HG02642 (cell line): ENCODE measurements around the gene FAM83E.
"Not testable (repeated sequence)": the region's sequence is repeated elsewhere in the genome, so short reads cannot be mapped to it uniquely, and the experiment has no call there.

ENCODE experiments used
- ATAC-seq: cut with Tn5 transposase; IDR thresholded peaks from one replicate; pipeline ENCODE4 v1.9.1; 2021; ENCODE audit warnings: mild to moderate bottlenecking; ENCODE audit not compliant: unreplicated experiment, poor library complexity

FAM83E gene

DNA sequence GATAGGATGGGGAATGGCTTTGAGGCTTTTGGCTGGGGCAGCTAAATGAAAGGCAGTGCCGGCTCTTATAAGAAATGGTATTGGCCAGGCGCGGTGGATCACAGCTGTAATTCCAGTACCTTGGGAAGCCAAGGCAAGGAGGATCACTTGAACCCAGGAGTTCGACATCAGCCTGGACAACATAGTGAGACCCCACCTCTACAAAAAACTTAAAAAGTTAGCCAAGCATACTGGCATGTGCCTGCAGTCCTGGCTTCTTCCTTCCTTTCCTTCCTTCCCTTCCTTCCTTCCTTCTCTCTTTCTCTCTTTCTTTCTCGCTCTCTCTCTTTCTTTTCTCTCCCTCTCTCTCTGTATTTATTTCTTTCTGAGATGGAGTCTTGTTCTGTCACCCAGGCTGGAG lies 28.0 kb upstream of the FAM83E start:
- no peak for ATAC-seq

DNA sequence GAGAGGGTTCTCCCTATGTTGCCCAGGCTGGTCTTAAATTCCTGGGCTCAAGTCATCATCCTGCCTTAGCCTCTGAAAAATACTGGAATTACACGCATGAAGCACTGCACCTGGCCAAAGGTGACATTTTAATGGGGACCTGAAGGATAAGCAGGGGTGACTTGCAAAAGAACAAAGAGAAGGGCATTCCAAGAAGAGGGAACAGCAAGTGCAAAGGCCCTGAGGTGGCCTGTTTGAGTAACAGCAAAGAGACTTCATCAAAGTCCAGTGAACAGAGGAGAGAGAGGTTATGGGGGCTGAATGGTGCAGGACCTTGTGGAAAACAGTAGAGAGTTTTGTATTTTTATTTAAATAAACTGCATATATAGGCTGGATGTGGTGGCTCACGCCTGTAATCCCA lies 27.0 kb upstream of the FAM83E start:
- ATAC-seq: no peak

DNA sequence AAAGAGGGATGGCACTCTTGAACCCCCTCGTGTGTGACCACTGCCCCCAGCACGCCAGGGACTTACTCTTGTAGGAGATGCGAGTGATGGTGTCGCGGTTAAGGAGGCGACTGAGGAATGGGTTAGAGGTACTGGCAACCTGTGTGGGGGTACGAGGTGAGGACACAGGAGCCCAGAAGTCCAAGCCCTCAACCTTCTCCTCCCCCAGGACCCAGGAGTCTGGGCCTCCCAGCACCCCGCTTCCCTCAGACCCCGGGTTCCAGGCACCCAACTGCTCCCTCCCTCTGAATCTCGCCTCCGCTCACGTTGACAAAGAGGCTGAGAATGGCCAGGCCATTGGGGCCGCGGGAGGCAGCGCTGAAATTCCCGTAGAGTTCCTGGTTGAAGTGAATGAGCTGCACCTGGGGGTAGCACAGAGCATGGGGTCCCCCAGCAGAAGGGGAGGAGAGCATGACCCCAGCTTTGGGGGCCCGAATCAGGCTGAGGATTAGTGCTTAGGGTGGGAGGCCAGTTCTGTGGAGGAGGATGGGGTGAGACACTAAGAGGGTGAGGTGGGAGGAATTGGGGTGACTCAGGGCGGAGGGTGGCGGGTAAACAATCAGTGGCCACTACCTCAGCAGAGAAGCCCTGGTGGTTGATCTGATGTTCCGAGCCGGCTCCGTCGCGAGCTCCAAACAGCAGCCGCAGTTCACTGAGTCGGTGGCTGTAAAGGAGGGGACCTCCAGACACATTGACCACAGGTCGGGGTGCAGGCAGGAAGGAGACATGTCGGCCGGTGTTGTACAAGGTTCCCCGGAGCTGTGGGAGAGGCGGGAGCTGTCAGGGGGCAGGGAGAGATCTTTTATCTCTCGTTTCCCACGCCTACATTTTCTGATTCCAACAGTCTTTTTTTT lies 24.9 kb upstream of the FAM83E start:
- no peak for ATAC-seq

DNA sequence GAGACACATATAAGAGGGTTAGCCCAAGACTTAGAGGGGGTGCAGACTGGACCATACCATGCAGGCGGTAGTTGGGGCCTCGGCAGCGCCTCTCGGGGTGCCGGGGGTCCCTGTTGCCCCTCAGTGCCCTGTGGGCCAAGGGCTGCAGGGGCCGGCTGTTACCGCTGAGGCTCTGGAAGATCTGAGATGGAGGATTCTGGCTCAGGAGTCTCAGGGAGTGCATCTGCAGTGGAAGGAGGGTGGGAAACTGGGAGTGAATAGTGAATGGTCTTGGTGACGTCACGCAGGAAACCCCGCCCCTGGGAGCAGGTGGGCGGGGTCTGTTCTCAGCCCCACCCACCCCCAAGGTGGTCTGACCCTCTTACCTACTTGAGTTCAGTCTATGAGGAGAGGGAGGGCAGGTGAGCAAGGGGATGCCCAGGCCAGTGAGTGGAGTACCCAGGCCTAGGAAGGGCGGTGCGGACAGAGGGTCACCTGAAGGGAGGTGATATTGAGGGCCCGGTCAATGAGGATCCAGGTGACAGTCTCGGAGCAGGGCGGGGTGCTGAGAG lies 24.0 kb upstream of the FAM83E start:
- no peak for ATAC-seq

DNA sequence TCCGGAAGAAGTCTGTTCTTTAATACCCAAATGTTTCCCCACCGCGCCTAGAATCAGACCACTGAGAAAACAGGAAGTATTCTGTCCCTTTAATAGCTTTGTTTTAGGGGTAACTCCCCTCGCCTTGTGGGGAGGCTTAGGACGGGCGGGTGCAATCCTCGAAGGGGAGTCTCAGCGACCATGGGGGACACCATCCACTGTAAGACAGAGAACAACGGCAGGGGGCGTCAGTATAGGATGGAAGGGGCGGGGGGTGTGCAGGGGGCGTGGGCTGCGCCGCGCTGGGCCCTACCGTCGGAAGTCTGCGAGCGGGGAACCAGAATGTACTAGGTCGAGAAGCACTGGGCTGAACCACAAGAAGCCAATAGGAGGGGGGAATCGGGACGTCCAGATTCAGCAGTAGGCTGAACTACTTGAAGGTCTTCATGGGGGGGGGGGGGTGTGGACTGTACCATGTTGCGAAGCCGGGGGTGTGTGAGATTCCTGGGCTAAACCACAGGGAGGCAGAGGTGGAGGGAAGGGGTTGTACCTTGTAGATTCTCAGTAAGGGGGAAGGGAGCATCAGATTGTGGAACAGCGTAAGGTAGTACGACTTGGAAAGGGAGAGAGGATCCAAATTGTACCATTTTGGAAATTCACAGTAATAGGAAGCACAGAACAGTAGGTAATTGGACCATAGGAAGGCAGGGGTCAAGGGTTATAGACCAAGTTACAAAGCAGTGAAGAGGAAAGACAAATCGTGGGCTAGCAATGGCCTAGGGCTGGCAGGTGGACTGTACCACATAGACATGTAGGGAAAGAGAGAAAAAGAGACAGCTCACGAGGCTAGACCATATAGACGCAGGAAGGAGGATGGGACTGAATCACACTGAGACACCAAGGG lies 23.3 kb upstream of the FAM83E start:
- ATAC-seq: peak; percentile 11

DNA sequence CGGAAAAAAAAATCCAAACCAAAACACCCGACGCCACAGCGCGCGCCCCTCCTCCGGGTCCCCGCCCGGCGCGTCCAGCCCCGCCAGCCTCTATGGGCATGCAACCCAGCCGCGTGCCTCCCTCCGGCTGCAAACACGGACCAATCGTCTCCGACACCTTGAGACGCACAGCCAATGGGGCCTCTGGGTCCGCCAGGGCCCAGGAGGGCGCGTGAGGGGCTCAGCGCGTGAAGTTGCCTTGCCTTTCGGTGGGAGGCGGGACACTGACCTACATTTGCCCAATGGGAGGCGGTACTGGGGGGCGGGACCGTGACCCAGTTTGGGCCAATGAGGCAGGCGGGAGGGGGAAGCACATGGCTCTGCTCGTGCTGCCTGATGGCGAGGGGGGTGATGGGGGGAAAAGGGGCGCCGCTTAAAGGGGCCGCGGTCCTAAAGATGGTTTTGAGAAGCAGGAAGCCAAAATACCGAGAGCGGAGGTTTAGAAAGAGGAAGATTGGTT lies 22.6 kb upstream of the FAM83E start:
- ATAC-seq: peak; percentile 76

DNA sequence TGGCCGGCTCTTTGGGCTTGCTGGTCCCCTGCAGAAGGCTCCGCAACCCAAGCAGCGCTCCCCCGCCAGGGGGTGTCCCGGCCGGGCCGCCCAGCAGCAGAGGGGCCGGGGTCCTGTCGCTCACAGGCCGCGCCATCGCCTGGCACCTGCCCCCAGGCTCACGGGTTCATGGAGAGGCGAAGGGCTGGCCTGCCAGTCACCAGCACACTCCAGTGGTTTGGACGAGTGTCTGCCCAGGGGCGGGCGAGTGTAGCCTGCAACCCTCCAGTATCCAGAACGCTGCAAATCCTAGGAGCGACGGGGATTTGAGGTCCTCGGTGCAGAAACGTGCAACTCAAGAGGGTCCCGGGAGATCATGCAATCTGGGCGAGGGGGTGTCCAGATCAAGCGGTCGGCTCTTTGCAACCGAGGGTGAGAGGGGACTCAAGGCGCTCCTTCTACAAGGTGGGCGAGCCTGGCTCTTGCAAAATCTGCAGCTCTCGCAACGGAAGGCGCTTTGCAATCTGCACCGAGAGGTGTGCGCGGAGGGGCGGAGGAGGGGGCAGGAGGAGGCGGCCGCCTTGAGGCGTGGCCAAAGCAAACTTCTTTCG lies 22.1 kb upstream of the FAM83E start, which contains the start of gene DBP:
Gene DBP, minus strand, starts transcription at position 521 of the 590 bp plus-strand sequence. Its CDS starts 385 bp downstream, at position 136.
- no peak for ATAC-seq

DNA sequence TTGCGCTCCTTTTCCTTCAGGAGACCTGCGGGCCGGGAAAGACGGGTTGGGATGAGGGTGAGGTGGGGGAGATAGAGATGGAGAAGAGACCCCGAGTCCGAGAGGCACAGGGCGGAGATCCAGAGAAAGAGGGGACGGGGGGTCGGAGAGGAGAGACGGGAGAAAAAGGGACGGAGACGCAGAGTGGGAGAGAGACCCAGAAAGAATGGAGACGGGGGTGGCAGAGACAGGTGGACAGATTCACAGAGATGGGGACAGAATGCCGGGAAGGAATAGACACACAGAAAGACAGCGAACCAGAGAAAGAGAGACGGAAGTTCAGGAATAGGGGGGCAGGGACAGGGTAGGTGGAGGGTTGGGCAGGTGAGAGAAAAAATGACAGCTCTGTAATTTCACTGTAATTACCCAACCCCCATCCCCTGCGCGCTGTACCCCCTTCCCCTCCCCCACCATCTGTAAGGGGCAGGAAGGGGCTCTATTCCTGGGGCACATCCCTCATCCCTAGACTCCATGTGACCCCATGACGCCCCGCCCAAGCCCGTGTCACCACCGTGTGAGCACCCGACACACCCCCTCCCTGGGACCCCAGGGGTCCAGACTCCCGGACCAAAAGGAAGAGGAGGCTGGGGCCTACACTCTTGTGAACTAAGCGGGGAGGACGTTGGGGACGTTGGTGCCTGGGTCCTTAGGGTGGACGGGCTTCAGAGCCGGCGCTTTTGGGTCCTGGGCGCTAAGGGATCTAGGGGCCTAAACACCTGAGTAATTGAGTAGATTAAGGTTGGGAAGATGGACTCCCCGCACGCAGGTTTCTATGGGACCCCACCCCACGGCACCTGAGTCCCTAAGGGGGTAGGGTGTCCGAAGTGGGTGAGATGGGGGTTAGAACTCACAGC lies 21.3 kb upstream of the FAM83E start:
- no peak for ATAC-seq

DNA sequence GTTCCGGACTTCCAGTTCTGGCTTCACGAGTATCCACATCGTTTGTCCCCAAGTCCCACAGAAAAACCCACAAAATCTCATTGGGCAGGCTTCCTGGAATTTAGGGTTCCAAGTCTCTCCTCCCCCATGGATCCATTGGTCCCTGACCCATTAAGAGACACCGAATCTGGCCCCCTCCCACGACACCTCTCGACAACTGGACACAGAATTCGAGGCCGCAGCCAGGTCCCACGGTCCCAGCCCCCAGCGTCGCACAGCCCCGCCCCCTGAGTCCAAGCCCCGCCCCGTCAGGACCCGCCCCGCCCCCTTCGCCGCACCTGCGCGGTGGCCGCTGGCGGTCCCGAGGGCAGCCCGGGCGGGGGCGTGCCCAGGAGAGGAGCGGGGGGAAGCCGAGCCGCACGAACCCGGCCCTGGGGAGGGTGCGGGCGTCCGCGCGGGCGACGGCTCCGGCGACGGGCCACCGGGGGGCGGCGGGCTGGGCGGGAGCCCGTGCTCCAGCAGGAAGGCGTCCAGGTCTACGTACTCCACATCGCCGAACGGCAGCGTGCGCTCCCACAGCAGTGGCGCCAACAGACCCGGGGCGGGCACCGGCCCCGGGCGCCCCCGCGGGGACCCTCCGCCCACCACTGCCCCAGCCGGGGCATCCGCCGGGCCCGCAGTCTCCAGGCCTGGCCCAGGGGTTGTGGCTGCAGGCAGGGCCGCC lies 20.5 kb upstream of the FAM83E start:
- no peak for ATAC-seq

DNA sequence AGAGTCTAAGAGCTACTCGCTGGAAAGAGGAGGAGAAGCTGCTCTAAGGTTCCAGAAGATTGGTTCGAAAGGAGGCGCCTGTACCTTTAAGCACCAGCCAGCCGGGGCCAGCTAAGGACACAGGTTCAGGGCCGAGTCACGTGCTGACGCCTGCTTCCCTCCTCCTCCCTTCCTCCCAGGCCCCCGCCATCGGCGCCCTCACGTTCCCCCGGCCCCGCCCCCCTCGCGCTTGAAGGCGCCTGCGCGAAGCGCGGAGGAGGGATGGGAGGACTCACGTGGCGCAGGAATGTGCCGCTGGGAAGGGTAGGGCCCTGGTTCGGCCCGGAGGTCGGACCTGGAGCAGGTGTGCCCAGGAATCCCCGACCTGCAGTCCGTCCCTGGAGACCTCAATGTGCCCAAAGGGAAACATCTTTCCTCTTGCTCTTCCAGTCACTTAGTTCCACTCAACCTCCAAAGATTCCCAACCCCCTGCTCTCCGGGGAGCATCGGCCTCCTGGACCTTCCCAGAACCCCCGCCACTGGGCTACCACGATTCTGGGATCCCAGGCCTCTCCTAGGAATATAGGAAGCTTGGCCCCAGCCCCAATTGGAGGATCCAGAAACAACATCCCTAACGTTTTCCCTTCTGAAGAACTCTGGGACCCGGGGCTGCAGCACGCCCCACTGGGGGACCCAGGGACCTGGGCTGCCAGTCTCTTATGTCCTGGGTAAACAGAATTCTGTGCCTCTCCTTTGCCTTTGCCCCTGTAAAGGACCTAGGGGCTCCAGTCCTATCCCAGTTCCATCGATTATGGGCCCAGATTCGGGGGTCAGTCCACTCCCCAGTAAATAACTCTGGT lies 19.8 kb upstream of the FAM83E start:
- peak; percentile 37 for ATAC-seq

DNA sequence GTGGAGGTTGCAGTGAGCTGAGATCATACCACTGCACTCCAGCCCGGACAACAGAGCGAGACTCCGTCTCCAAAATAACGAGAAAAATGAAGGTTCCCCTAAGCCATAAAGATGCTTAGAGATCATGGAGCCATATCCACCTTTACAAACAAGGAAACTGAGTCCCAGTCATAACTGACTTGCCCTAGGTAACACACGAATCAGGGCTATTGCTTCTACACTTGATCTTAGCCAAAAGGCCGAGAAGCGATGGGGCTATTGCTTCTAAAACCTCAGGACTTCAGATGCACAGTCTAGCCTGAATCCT lies 19.1 kb upstream of the FAM83E start:
- ATAC-seq: no peak

DNA sequence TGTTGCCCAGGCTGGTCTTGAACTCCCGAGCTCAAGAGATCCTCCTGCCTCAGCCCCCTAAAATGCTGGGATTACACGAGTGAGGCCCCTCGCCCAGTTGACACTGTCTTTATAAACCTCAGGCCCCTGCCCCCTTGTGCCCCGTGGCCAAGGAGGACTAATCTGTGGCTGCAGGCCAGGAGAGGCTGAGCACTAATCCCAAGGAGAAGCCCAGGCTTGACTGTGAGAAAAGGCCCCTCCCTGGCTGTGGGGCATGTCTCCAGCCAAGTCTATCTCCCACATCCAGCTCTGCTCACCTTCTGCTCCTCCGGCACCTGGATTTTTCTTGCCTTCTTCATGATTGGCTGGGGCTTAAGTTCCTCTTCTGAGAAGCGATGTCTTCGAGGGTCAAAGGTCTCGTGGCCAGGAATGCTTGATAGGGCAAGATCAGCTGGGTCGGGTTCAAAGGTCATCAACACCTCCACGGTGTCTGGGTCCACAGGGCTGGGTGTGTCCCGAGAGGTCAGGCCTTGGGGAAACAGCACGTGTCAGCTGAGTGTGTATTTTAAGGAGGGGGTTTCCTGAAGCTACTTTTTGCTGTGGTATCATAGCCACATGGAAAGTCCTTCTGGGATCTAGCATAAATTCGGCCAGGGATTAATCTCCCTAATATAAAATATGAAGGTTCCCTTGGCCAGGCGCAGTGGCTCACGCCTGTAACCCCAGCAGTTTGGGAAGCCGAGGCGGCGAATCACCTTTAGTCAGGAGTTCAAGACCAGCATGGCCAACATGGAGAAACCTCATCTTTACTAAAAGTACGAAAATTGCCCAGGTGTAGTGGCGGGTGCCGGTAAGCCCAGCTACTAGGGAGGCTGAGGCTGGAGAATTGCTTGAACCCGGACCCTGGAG lies 18.5 kb upstream of the FAM83E start:
- no peak for ATAC-seq

DNA sequence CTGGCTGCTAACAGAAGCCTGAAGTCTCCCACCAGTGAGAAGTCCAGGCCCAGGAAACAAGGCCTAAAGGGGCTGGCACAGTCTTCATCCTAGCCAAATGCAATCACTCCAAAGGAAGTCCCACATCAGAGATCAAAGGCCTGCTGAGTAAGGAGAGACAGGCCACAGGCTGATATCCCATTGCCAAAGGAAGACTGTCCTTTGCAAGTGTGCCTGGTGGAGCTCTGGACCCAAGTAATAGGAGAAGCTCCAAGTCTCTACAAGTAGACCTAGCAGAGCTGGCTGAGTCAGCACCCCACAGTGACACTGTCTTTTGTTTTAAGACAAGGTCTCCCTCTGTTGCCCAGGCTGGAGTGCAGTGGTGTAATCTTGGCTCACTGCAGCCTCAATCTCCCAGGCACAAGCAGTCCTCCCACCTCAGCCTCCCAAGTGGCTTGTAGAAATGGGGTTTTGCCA lies 17.8 kb upstream of the FAM83E start:
- ATAC-seq: no peak

DNA sequence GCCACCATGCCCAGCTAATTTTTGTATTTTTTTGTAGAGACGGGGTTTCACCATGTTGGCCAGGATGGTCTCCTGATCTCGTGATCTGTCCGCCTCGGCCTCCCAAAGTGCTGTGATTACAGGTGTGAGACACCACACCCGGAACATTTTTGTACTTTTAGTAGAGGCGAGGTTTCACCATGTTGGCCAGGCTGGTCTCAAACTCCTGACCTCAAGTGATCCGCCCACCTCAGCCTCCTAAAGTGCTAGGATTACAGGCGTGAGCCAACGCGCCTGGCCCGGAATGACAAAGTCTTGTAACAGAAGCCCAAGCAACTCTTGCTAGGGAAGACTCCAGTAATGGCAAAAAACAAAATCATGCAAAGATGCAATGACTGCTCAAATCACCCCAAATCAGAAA lies 17.4 kb upstream of the FAM83E start:
- ATAC-seq: not testable (repeated sequence)

DNA sequence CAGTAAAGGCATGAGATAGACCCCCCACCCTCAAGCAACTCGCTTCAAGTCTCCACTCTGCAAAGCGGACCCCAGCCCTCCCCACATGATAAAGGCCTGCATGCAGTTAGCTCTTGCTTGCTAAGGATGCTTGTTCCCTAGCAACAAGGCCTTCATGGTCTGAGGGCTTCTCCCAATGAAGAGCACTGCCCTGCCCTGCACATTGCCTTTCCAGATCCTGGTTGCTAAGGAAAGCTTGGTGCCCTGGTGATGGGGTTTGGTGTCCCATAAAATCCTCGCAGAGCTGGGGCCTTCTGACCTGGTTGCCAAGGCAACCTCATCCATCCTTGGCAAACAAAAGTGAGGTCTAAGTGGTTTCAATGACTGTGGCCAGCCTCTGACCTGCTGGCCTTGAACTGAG lies 16.3 kb upstream of the FAM83E start:
- no peak for ATAC-seq

DNA sequence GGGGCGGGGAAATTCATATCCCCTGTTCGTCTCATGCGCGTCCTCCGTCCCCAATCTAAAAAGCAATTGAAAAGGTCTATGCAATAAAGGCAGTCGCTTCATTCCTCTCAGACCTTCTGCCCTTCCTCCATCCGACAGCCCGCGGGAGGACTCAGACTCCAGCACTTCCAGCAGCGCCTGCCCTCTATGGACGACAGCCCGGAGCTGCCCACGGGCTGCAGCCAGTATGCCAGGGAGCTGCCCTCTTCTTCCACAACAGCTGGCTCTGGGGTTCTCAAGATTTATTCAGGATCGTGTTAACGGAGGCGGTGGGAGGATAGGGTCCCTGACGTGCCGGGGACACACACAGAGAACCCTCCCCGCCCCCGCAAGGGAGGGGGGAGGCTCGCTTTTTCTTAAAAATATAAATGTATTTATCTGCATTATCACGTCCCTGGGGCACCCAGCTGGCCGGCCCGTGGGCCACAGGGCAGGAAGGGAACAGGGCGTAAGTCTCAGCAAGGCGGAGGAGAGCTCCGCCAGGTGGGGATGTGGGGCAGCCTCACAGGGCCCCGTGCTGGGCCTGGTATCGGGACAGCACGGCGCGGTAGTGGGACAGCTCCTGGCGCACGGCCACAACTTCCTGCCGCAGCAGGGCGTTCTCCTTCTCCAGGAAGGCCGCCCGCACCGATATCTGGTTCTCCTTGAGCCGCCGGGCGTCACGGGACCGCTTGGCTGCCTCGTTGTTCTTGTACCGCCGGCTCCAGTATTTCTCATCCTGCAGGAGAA lies 15.6 kb upstream of the FAM83E start:
- ATAC-seq: no peak
